Right lobe of liver (tissue), 4 donors: ENCODE measurements around the gene HSP90AA1.

ENCODE experiments used
- POLR2A ChIP-seq: fragments of 450-650 bp; IDR thresholded peaks from one replicate; pipeline ENCODE4 v1.6.1; 2017; ENCODE audit warnings: antibody characterized with exemption, mild to moderate bottlenecking
- TF ChIP-seq, protein P1 (sequence below), 4 donors: fragments of 200-600 bp in 3 of 4; fragments of 450-650 bp in 1 of 4; IDR thresholded peaks; one replicate each; pipeline versions ENCODE4 v1.5.1 to v1.8.0; 2016 to 2022; ENCODE audit warnings: antibody characterized with exemption in 4 of 4, mild to moderate bottlenecking in 2 of 4
- donor health status: DM: no; HTN: no; CAD: no.
- donor health status: DM: no; HTN: no; CAD: no.
- donor health status: DM: no; HTN: yes; CAD: no.

DNA sequence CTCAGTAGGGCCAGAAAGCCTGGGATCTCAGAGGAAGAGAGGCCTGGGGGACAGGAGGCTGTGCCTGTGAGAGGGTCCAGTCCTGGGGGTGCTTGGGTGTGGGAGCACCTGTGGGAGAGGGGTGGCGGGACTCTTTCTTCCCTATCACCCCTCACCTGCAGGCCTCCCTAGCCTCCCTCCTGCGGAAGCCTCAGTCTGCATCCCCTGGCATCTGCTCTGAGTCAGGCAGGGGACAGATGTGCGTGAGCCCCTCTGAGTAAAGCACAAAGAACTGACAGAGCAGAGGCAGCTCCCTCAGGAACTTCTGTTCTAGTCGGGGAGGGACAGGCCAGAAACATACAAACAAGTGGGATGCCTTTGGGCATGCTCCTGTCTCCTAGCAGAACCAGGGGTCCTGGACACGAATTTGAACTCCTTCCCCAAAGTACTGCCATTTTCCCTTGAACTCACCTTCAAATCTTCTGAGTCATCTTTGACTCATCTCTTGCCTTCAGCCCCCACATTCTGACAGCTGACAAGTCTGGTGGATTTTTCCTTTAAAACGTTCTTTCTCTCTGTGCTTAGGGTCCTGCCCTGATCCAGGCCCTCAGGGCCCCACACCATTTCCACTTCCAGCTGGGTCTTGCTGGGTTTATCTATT, 8.5 kb upstream of the HSP90AA1 start:
- TF ChIP-seq, protein P1, sequence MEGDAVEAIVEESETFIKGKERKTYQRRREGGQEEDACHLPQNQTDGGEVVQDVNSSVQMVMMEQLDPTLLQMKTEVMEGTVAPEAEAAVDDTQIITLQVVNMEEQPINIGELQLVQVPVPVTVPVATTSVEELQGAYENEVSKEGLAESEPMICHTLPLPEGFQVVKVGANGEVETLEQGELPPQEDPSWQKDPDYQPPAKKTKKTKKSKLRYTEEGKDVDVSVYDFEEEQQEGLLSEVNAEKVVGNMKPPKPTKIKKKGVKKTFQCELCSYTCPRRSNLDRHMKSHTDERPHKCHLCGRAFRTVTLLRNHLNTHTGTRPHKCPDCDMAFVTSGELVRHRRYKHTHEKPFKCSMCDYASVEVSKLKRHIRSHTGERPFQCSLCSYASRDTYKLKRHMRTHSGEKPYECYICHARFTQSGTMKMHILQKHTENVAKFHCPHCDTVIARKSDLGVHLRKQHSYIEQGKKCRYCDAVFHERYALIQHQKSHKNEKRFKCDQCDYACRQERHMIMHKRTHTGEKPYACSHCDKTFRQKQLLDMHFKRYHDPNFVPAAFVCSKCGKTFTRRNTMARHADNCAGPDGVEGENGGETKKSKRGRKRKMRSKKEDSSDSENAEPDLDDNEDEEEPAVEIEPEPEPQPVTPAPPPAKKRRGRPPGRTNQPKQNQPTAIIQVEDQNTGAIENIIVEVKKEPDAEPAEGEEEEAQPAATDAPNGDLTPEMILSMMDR (IDR thresholded peaks at IDR 0.05): no peak
- no peak for TF ChIP-seq POLR2A
